Activated T-cell treated with anti-CD3 and anti-CD28 coated beads, Interleukin-2, amount 50 U/mL, for 48 hours (primary cell): ENCODE results near the gene FMC1.
"Not testable (repeated sequence)": the region's sequence is repeated elsewhere in the genome, so short reads cannot be mapped to it uniquely, and the experiment has no call there.

Experiments used
- DNase-seq, 2 experiments: peaks; one replicate each; pipeline ENCODE4 v3.0.0-alpha.2; 2020

The FMC1 gene

GRCh38 chr7:139340808-139341057 is 404 bp upstream of the FMC1 start:
- DNase-seq, result no peak

GRCh38 chr7:139341776-139342226 is 664 bp downstream of the FMC1 start:
- DNase-seq, result no peak

- no peak for DNase-seq
These were observed 3.9 kb downstream of the FMC1 start for GRCh38 chr7:139345042-139345441.

GRCh38 chr7:139351027-139351426 is 9.9 kb downstream of the FMC1 start:
- DNase-seq, result no peak

GRCh38 chr7:139354729-139355128 is 13.6 kb downstream of the FMC1 start:
- no peak for DNase-seq

GRCh38 chr7:139355320-139355719 is 14.2 kb downstream of the FMC1 start:
- DNase-seq, result no peak

- not testable (repeated sequence) for DNase-seq
These were observed 16.8 kb downstream of the FMC1 start for GRCh38 chr7:139357729-139358506.

- DNase-seq, result peak; percentile 63 to 68
These were observed 17.6 kb downstream of the FMC1 start for GRCh38 chr7:139358541-139359365.

GRCh38 chr7:139359366-139360209 is 18.5 kb downstream of the FMC1 start, which contains the start of gene LUC7L2:
TSS of gene LUC7L2 (plus strand) at chr7:139359894. CDS start at chr7:139360262, 368 bp downstream.
- peak; percentile 100 for DNase-seq

GRCh38 chr7:139360210-139360947 is 19.2 kb downstream of the FMC1 start:
- DNase-seq, result peak; percentile 99

GRCh38 chr7:139360948-139361307 is 19.8 kb downstream of the FMC1 start:
- no peak for DNase-seq

GRCh38 chr7:139361523-139361922 is 20.4 kb downstream of the FMC1 start:
- DNase-seq, result no peak

- DNase-seq, result no peak
These were observed 21.2 kb downstream of the FMC1 start for GRCh38 chr7:139362302-139362701.

- DNase-seq, result no peak
These were observed 21.8 kb downstream of the FMC1 start for GRCh38 chr7:139362981-139363380.

- no peak for DNase-seq
These were observed 24.2 kb downstream of the FMC1 start for GRCh38 chr7:139365336-139365735.

- DNase-seq, result no peak
These were observed 25.3 kb downstream of the FMC1 start for GRCh38 chr7:139366400-139366799.

- DNase-seq, result no peak
These were observed 26.5 kb downstream of the FMC1 start for GRCh38 chr7:139367438-139368155.

- DNase-seq, result no peak
These were observed 29.3 kb downstream of the FMC1 start for GRCh38 chr7:139370301-139370942.

GRCh38 chr7:139370943-139371313 is 29.8 kb downstream of the FMC1 start:
- no peak for DNase-seq

GRCh38 chr7:139374246-139374645 is 33.1 kb downstream of the FMC1 start:
- no peak for DNase-seq

GRCh38 chr7:139382439-139382838 is 41.3 kb downstream of the FMC1 start:
- no peak for DNase-seq
